ENCODE measurements around the gene C1QTNF12.

C1QTNF12 gene

GRCh38 chr1:1219341-1219740 lies 27.2 kb downstream of the C1QTNF12 start:
- Histone ChIP-seq H3K4me1 (no peaks in the 10 kb centered on the region), H3K9me3 (no peaks in the 10 kb centered on the region), H3K36me3 (replicated peaks) (peaks cover 28% of the 10 kb centered on the region), H3K27me3 (ENCODE audit: low read depth) (no peaks in the 10 kb centered on the region), H3K4me3 (no peak overlapping the region)
- no peak for DNase-seq (ENCODE audit: low spot score in 2 of 2)
- in situ Hi-C loops (cut with MboI; ENCODE audit: low sequenced_read_pairs) = no loop called here

DNA sequence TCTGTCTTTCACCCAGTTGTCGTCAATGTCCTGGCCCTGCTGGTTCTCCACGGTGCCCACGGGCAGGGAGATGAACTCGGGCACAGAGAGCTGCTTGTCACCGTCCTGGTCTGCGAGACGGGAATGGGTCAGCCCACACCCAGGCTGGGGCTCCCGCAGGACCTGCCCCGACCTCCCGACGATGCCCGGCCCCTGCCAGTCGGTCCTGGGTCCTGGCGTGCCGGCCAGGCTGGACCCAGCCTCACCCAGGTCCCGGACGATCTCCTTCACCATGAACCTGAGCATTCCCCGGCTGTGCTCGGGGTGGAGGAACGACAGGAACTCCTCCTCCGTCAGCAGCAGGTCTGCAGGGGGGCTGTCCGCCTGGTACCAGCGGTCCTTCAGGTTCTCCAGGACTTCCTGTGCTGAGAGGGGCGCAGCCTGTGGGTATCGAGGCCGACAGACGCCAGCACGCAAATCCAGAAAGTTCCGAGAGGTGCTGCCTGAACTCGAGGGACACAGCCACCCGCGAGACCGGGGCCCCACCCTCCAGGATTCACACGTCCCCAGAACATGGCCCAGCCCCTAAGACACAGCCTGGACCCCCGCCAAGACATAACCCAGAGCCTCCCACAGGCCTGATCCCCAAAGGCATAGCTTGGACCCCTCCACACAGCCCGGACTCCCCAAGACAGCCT lies 27.9 kb downstream of the C1QTNF12 start:
- Histone ChIP-seq H3K36me3 (replicated peaks) (peaks cover 28% of the 10 kb centered on the region), H3K27me3 (ENCODE audit: low read depth) (no peaks in the 10 kb centered on the region), H3K4me1 (no peaks in the 10 kb centered on the region), H3K4me3 (no peak overlapping the region), H3K9me3 (no peaks in the 10 kb centered on the region)
- DNase-seq (ENCODE audit: low spot score in 2 of 2) = no peak
- in situ Hi-C loops (cut with MboI; ENCODE audit: low sequenced_read_pairs) = no loop called here

DNA sequence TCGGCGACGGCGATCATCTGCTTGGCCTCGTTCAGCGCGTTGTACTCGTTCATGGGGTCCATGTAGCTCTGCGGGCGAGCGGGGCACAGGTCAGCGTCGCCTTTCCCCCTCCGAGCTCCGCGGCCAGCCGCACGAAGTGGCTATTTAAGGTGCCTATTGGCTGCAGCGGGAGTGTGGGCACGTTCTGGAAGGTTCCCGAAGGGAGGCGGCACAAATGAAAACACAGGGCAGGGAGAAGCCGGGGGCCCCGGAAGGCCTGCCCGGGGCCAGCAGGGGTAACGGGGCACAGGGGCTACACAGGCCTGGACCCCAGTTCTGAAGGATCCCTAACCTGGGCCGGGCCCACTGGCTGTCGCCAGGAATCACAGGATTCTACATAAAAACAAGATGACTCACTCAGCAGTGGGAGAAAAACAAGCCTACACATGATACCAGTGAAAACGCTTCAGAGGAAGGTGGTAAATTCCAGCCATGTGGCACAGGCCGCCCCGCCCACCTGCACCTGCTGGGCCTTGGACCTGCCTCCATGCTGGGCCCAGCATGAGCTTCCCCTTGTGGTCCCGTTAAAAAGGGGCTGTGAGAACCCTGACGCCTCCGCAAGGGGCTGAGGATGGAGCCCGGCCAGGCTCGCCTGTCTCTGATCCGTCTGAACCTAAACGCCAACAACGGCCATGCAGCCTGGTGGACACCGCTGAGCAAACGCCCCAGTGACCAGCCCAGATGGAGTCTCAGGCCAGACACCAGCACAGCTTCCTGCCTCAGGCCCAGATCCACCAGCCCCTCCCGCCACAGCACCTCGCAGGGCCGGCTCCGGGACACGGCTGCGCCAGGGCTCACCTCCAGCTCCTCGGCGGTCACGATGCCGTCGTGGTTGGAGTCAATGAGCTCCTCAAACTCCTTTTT lies 28.6 kb downstream of the C1QTNF12 start:
- in situ Hi-C loops (cut with MboI; ENCODE audit: low sequenced_read_pairs) = no loop called here
- DNase-seq (ENCODE audit: low spot score in 2 of 2) = no peak
- Histone ChIP-seq H3K4me1 (no peaks in the 10 kb centered on the region), H3K36me3 (replicated peaks) (peaks cover 23% of the 10 kb centered on the region), H3K27me3 (ENCODE audit: low read depth) (no peaks in the 10 kb centered on the region), H3K9me3 (no peaks in the 10 kb centered on the region), H3K4me3 (no peak overlapping the region)

- DNase-seq (ENCODE audit: low spot score in 2 of 2) = no peak
- H3K4me1 ChIP-seq = no peaks in the 10 kb centered on the region
- H3K27me3 ChIP-seq (ENCODE audit: low read depth) = no peaks in the 10 kb centered on the region
- no peak overlapping the region for H3K4me3 ChIP-seq
- peaks cover 17% of the 10 kb centered on the region for H3K36me3 ChIP-seq (replicated peaks)
- in situ Hi-C loops (cut with MboI; ENCODE audit: low sequenced_read_pairs) = no loop called here
- H3K9me3 ChIP-seq = no peaks in the 10 kb centered on the region
These were observed 29.5 kb downstream of the C1QTNF12 start for GRCh38 chr1:1216770-1217620.

- Histone ChIP-seq H3K9me3 (no peaks in the 10 kb centered on the region), H3K4me1 (no peaks in the 10 kb centered on the region), H3K4me3 (no peak overlapping the region), H3K27me3 (ENCODE audit: low read depth) (no peaks in the 10 kb centered on the region), H3K36me3 (replicated peaks) (peaks cover 11% of the 10 kb centered on the region)
- in situ Hi-C loops (cut with MboI; ENCODE audit: low sequenced_read_pairs) = no loop called here
- no peak for DNase-seq (ENCODE audit: low spot score in 2 of 2)
These were observed 30.5 kb downstream of the C1QTNF12 start for GRCh38 chr1:1215881-1216605.

- in situ Hi-C loops (cut with MboI; ENCODE audit: low sequenced_read_pairs) = no loop called here
These were observed 31.3 kb downstream of the C1QTNF12 start for GRCh38 chr1:1215080-1215676.

DNA sequence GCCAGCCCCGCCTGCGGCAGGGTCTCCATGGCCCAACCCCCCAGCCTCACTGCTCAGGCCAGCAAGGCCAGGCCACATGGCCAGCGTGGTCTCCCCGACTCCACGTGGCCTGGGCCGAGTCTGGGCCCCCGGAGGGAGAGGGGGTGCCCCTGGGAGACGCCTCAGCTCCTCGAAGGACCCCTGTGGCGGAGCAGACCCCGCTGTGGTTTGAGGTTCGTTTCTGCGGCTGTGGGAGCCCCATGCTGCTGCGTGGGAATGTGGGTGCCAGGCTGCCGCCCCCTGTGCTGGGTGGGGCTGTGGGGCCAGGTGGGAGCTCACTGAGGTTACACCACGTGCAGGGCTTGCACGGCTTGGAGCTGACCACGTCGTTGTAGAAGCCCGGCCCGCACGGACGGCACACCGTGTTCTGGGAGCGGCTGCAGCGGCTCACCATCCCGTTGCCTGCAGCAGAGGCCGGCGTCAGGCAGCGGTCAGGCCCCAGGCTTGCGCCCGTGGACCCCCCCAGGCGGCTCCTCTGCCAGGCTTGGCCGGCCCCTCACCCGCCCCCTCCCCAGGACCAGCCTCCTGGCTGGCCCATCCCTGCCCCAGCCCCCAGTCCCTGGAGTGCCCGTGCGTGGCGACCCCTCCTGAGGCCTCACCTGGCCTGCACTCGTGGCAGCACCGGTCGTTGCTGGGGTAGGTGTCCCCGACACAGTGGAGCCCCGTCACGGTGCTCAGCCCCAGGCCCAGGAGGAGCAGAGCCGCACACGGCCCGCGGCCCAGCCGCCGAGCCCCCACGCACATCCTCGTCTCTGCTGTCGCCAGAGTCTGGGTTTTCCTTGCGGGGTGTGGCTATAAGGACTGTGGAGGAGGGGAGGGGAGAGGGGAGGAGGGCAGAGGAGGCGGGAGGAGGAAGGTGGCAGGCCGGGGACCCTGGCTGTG lies 32.9 kb downstream of the C1QTNF12 start, which contains the start of gene TNFRSF4:
Gene TNFRSF4 (minus strand): TSS at position 809 of the 921 bp plus-strand sequence. CDS start 26 bp downstream, at position 783.
- no peaks in the 10 kb centered on the region for H3K4me1 ChIP-seq
- no peak for DNase-seq (ENCODE audit: low spot score in 2 of 2)
- no peaks in the 10 kb centered on the region for H3K9me3 ChIP-seq
- peaks cover 7% of the 10 kb centered on the region for H3K36me3 ChIP-seq (replicated peaks)
- in situ Hi-C loops (cut with MboI; ENCODE audit: low sequenced_read_pairs) = no loop called here
- no peaks in the 10 kb centered on the region for H3K27me3 ChIP-seq (ENCODE audit: low read depth)
- no peak within 1 kb of the TSS for H3K4me3 ChIP-seq

More at GRCh38 chr1:1215080-1215676, 31.3 kb downstream of the C1QTNF12 start:
- Histone ChIP-seq H3K36me3 (replicated peaks) (peaks cover 9% of the 10 kb centered on the region), H3K4me3 (no peak overlapping the region), H3K4me1 (no peaks in the 10 kb centered on the region), H3K9me3 (no peaks in the 10 kb centered on the region), H3K27me3 (ENCODE audit: low read depth) (no peaks in the 10 kb centered on the region)
- no peak for DNase-seq (ENCODE audit: low spot score in 2 of 2)

- DNase-seq (ENCODE audit: low spot score in 2 of 2) = no peak
- in situ Hi-C loops (cut with MboI; ENCODE audit: low sequenced_read_pairs) = no loop called here
- no peaks in the 10 kb centered on the region for H3K27me3 ChIP-seq (ENCODE audit: low read depth)
- H3K9me3 ChIP-seq = no peaks in the 10 kb centered on the region
- no peaks in the 10 kb centered on the region for H3K4me1 ChIP-seq
- H3K4me3 ChIP-seq = no peak overlapping the region
- no peaks in the 10 kb centered on the region; the same call in 1 of the 2 replicates for H3K36me3 ChIP-seq (replicated peaks)
These were observed 33.7 kb downstream of the C1QTNF12 start for GRCh38 chr1:1212780-1213344.

GRCh38 chr1:1211541-1212441 lies 34.7 kb downstream of the C1QTNF12 start:
- Histone ChIP-seq H3K27me3 (ENCODE audit: low read depth) (no peaks in the 10 kb centered on the region), H3K4me3 (no peak overlapping the region), H3K4me1 (no peaks in the 10 kb centered on the region), H3K9me3 (no peaks in the 10 kb centered on the region), H3K36me3 (replicated peaks) (no peaks in the 10 kb centered on the region; the same call in 1 of the 2 replicates)
- in situ Hi-C loops (cut with MboI; ENCODE audit: low sequenced_read_pairs) = no loop called here
- no peak for DNase-seq (ENCODE audit: low spot score in 2 of 2)

DNA sequence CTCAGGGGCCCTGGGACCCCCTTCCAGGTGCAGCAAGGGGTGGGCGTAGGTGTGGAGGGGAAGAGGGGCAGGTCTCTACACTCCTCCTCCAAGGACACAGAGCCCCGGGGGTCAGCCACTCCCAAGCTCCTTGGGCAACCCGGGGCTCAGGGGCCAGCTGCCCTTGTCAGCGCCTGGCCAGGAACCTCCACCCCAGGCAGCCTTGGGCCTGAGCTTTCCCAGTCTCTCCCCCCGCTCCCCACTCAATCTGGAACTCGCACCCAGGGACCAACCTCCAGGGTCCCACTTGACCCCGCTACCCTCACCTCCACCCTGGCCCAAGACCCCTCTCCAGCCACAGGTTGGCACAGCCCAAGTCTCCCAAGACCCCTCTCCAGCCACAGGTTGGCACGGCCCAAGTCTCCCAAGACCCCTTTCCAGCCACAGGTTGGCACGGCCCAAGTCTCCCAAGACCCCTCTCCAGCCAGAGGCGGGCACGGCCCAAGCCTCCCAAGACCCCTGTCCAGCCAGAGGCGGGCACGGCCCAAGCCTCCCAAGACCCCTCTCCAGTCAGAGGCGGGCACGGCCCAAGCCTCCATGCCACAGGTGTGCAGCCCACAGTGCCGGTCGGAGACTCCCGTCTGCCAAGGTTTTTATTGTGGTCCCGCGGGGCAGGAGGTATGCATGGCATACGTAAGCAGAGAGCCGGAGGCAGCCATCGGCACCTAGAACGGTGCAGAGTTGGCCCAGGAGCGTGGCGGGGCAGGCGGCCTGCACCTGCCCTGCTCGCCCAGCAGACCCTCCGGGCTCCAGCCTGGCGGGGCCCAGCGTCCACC lies 35.6 kb downstream of the C1QTNF12 start:
- Histone ChIP-seq H3K27me3 (ENCODE audit: low read depth) (no peaks in the 10 kb centered on the region), H3K4me1 (no peaks in the 10 kb centered on the region), H3K4me3 (no peak overlapping the region), H3K36me3 (replicated peaks) (no peaks in the 10 kb centered on the region), H3K9me3 (no peaks in the 10 kb centered on the region)
- in situ Hi-C loops (cut with MboI; ENCODE audit: low sequenced_read_pairs) = no loop called here
- DNase-seq (ENCODE audit: low spot score in 2 of 2) = no peak
